HTERT RPE-1 (cell line): ENCODE measurements around the gene EVX1.

Experiments
- in situ Hi-C: fragments of 300-500 bp; cut with MboI; formaldehyde crosslinking; loops from 4 replicates; pipeline ENCODE4 v1.14.3; 2020; ENCODE audit warnings: low sequenced_read_pairs

Gene EVX1

GRCh38 chr7:27204851-27205322, 37.7 kb upstream of the EVX1 start:
- in situ Hi-C loops: no loop called here

GRCh38 chr7:27205325-27206280, 37.0 kb upstream of the EVX1 start:
- in situ Hi-C loops: no loop called here

DNA sequence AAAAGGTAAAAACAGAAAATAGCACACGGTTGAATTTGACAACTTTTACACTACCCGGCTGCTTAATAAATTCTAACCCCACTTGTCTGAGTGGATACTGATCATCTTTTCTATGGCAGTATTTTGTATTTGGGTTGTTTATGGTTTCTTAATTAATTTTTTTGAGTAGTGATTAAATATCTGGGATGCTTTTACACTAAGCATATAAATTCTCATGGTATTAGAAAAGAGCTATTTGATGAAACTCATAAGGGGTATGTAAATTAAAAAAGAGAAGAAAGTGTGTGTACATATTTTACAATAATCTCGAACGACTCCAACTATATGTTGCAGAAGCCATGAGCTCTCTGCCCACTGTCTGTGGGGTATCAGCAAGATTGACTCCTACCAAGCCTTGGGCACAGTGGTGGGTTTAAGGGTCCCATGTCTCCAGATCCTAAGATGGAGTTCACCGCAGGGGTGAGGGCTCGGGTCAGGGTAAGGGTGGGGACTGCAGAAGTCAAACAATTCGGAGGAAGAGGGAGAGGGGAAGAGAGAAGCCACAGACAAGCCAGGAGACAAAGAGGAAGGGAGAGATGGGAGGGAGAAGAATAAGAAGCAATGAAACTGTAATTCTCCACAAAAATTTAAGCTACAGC, 35.1 kb upstream of the EVX1 start:
- in situ Hi-C loops: no loop called here

- in situ Hi-C loops: no loop called here
These were observed 33.6 kb upstream of the EVX1 start for GRCh38 chr7:27208998-27209397.

DNA sequence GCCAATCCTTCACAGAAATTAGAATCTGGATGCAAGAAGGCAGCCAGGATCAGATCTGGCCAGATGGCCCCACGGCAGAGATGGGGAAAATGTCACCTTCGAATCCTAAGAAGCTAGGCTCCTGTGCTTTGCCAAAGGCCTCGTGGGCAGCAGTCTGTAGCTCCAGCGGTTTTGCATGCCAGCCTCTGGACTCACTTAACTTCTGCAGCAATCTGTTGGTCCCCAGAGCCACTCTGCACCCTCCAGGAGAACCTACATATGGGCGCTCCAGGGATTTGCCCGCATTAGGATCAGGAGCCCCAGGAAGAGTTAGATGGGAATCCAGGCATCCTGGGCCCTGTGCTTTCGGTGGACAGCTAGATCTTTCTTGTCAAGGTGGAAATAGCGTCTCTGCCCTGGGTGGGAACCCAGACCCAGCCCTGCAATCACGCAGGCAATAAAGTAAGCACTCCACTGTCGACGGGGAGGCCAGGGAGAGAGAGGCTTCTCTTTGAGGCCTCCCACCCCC, 32.6 kb upstream of the EVX1 start:
- in situ Hi-C loops: no loop called here

GRCh38 chr7:27210441-27211083, 32.0 kb upstream of the EVX1 start:
- in situ Hi-C loops: no loop called here

GRCh38 chr7:27211084-27211446, 31.5 kb upstream of the EVX1 start:
- in situ Hi-C loops: no loop called here

GRCh38 chr7:27211764-27212204, 30.8 kb upstream of the EVX1 start:
- in situ Hi-C loops: no loop called here

DNA sequence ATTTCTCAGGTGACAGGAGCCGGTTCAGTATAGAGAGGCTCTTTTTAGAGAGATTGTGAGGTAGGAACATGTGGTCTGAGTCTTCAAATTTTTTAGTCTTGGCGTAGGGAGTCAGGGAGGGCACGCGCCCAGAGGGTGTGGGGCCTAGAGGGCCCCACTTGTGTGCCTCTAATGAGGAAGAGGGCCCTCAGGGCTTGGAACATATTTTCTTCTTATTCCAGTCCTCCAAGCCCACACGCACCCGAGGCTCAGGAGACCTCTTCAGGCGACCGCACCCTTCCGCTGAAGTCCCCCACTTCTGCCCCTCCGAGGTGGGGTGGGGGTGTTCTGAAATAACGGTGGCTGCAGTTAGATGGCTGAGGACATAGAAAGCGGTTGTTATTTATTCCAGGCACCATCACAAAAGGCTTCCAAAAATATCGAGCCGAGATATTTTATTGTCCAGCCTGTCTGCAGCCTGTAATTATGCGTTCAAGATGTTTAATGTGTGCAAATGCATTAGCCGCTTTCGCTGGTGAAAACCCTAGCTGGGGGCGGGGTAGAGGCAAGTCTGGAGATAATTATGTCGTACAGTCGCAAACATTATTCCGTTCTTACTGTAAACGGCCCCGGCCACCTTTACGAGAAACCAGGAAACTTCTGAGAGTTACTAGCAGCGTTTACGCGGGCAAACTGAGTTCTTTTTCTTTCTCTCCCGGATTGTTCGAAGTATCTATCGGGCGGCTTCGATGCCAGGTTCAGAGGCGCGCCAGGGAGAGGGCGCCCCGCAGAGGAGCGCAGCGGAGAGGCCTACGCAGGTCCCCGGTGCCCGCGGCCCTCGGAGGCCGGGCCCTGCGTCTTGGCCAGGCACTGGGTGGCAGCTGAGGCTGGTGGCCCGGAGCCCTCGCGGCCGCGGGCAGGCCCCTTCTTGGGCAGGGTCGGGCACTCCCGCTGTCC, 29.8 kb upstream of the EVX1 start:
- in situ Hi-C loops: no loop called here

DNA sequence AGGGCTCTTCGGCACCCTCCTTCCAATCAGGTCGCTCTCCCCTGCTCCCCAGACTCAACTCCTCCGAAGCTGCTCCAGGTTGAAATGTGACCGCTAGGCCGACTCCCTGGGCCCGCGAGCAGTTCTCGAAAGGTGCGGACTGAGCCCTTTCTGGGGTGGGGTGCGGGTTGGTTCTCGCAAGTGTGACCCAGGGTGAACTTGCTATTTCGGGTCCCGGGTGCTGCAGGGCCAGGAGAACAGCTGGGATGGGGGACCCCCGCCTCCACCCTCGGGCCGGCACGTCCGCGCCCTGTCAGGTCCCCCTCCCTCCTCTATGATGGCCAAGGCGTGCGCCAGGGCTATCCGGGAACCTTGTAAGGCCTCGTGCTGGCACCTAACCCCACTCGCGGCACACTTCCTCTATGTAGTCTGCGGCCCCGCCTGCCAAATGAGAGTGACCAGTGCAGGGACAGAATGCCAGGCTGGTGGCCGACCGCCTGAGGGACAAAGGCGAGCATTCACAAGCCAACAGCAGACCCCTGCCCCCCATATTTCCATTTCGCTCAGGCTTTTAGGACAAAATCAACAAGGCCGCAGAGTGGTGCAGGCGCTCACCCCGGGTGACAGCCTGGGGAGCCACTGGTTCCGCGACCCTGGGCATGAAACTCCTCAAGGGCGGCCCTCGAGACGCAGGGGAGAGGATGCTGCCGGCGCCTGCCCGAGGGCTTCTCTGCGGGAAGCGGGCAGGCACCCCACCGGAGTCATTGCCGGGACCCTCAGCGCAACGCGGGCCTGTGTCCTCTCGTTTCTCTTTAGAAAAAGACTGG, 29.0 kb upstream of the EVX1 start:
- in situ Hi-C loops: no loop called here

GRCh38 chr7:27214239-27214950, 28.2 kb upstream of the EVX1 start:
- in situ Hi-C loops: no loop called here

DNA sequence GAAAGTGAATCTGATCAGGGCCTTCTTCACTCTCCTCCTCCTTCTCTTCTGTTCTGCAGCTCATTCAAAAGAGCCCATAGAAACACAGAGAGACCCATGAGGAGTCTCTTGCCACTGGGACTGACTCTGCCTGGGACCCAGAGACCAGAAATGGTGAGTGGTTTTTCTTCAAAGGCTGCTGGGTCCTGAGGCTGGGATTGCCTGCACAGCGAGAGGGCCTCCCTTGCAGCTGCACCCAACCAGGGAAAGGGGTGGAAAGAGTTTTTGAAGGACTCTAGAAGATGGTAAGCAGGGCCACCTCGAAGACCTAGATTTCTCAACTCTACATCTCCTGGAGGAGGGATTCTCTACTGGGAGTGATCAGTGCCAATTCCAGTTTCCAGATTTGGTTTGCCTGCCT, 27.2 kb upstream of the EVX1 start:
- in situ Hi-C loops: no loop called here

GRCh38 chr7:27217951-27218350, 24.7 kb upstream of the EVX1 start:
- in situ Hi-C loops: no loop called here

DNA sequence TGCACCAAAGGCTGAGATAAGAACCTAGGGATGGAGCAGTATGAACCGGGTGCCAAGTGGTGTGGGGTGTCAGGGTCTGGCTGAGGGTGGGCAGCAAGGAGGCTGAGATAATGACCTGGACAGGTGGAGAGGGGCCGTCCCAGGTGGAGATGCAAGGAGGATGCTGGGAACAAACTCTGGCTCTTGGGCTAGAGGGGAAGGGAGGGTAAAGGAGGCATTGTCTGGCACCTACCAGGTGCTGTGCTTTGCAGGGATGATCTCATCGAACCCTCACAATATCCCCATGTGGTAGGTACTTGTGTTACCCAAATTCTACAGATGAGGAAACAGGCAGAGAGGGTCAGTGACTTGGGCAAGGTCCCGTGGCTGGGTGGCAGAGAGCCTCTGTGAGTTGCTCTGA, 22.8 kb upstream of the EVX1 start:
- in situ Hi-C loops: no loop called here

DNA sequence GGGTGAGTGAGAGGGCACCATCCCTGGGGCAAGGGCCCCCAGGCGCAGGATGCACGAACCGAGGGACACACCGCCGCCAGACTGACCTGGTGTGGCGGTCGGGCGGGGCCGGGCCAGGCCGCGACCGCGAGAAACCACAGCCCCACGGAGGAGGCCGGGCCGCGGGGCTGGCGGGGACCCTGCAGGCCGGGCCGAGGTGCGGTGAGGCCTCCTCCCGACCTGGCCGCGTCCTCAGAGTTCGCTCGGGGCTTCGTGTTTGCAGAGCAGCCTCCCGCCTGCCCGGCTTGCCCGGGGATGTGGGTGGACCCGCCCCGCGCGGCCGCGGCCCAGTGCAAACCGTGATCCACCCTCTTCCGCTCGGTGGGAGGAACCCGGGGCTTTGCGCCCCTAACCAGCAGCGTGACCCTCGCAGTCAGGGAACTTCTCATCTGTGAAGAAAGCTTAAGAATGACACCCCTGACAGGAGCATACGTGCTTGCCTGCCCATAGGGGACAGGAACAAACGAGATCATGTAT, 22.1 kb upstream of the EVX1 start:
- in situ Hi-C loops: no loop called here

GRCh38 chr7:27221201-27221797, 21.3 kb upstream of the EVX1 start:
- in situ Hi-C loops: no loop called here

- in situ Hi-C loops: no loop called here
These were observed 18.5 kb upstream of the EVX1 start for GRCh38 chr7:27223941-27224575.
